GM12878 (cell line): ENCODE data around the gene TMEM86B. TPM values are rescaled to one million over a fixed set of nuclear protein-coding genes. Genes with fewer than 3 reads are reported as not detected.

Experiments used
- ATAC-seq: fragments of 200-7000 bp; cut with Tn5 transposase; 3 replicates; pipeline ENCODE4 v1.9.1; 2020; ENCODE audit warnings: mild to moderate bottlenecking, moderate library complexity
- BruUV-seq: library from RNA; stranded (reverse); fragments of 400-500 nt; replicated peaks from 2 replicates; lab custom pipeline; 2021; lab: Mats Ljungman, UMichigan
- CTCF ChIA-PET: fragments of 300-600 bp; sonication (Branson Sonifier 250); formaldehyde crosslinking; extraction: SDS; loops from one replicate; lab custom pipeline; 2021; ENCODE audit warnings: inconsistent platforms; lab: Yijun Ruan, JAX
- POLR2A ChIA-PET: fragments of 350-600 bp; formaldehyde crosslinking; extraction: SDS; loops from one replicate; lab custom pipeline; 2021; ENCODE audit warnings: inconsistent platforms; lab: Charles Lee
- RAD21 ChIA-PET: fragments of 300-600 bp; sonication (Branson Sonifier 250); formaldehyde crosslinking; loops from one replicate; lab custom pipeline; 2023; ENCODE audit warnings: antibody characterized with exemption; ENCODE audit not compliant: unreplicated experiment; lab: Charles Lee
- SMC1A ChIA-PET: fragments of 300-600 bp; sonication (Branson Sonifier 250); formaldehyde crosslinking; loops from one replicate; lab custom pipeline; 2023; ENCODE audit not compliant: unreplicated experiment, uncharacterized antibody; lab: Charles Lee
- DNase-seq: peaks from one replicate; pipeline ENCODE4 v3.0.0-alpha.2; 2011; ENCODE audit warnings: low read depth, low spot score
- FAIRE-seq: peaks from 3 replicates; lab custom pipeline; 2011; peaks lifted over from hg19 to GRCh38; lab: Jason Lieb, UNC
- H2AFZ ChIP-seq: 2 replicates; pipeline ENCODE4 v1.6.0; 2011; ENCODE audit warnings: low read depth, low read length, control low read depth; ENCODE audit not compliant: control insufficient read depth
- H3K27ac ChIP-seq: 2 replicates; pipeline ENCODE4 v1.5.1; 2011; ENCODE audit warnings: control low read depth; ENCODE audit not compliant: control insufficient read depth, insufficient read depth
- H3K27me3 ChIP-seq, 2 experiments: replicated peaks in 1 of 2; 2 replicates each; pipeline versions ENCODE4 v1.6.0 to v1.6.1; 2011; ENCODE audit warnings: low read length in 1 of 2; ENCODE audit not compliant: control insufficient read depth in 2 of 2, insufficient read depth in 2 of 2
- H3K36me3 ChIP-seq, 2 experiments: 2 replicates each; pipeline ENCODE4 v1.5.1; 2011; ENCODE audit warnings: low read length in 1 of 2; ENCODE audit not compliant: control insufficient read depth in 2 of 2, insufficient read depth in 2 of 2
- H3K4me1 ChIP-seq: 2 replicates; pipeline ENCODE4 v1.6.1; 2011; ENCODE audit warnings: mild to moderate bottlenecking, low read length, moderate library complexity, mixed read lengths; ENCODE audit not compliant: control insufficient read depth, insufficient read depth
- H3K4me2 ChIP-seq: 2 replicates; pipeline ENCODE4 v1.6.0; 2011; ENCODE audit warnings: control low read depth; ENCODE audit not compliant: control insufficient read depth, insufficient read depth
- H3K4me3 ChIP-seq: fragments of 200-600 bp; sonication (generic); 2 replicates; pipeline ENCODE4 v1.5.1; 2016
- H3K79me2 ChIP-seq: 2 replicates; pipeline ENCODE4 v1.6.0; 2011; ENCODE audit warnings: low read length; ENCODE audit not compliant: control insufficient read depth, insufficient read depth
- H3K9ac ChIP-seq: 2 replicates; pipeline ENCODE4 v1.8.0; 2011; ENCODE audit warnings: low read length, control low read depth, mixed read lengths; ENCODE audit not compliant: control insufficient read depth, insufficient read depth
- H3K9me3 ChIP-seq: replicated peaks from 3 replicates; pipeline ENCODE4 v1.5.1; 2011; ENCODE audit warnings: mild to moderate bottlenecking, low read length; ENCODE audit not compliant: control insufficient read depth, insufficient read depth
- H4K20me1 ChIP-seq: 2 replicates; pipeline ENCODE4 v1.6.0; 2011; ENCODE audit not compliant: control insufficient read depth, insufficient read depth
- BCL11A ChIP-seq: IDR thresholded peaks from 2 replicates; pipeline ENCODE4 v1.6.1; 2011; ENCODE audit warnings: low read depth, low read length
- POLR2A ChIP-seq: IDR thresholded peaks from 2 replicates; pipeline ENCODE4 v1.6.1; 2011; ENCODE audit warnings: low read depth, mild to moderate bottlenecking, low read length
- SIX5 ChIP-seq: IDR thresholded peaks from 2 replicates; pipeline ENCODE4 v1.6.1; 2011; ENCODE audit warnings: mild to moderate bottlenecking, low read depth, low read length, moderate library complexity; ENCODE audit not compliant: severe bottlenecking
- TARDBP ChIP-seq: IDR thresholded peaks from 2 replicates; pipeline ENCODE4 v1.6.1; 2016; ENCODE audit warnings: borderline replicate concordance
- ZNF274 ChIP-seq: IDR thresholded peaks from one replicate; pipeline ENCODE4 v1.8.0; 2011; ENCODE audit not compliant: insufficient read length, insufficient read depth
- WGBS: methylation state at CpG from one replicate; pipeline ENCODE4 v1.1.6; 2016; ENCODE audit warnings: low lambda C conversion rate; ENCODE audit not compliant: insufficient replicate concordance, insufficient coverage; ENCODE audit errors: missing lambda C conversion rate; 5-methylcytosine and 5-hydroxymethylcytosine counted together
- in situ Hi-C: fragments of 300-500 bp; cut with MboI; formaldehyde crosslinking; loops from 9 replicates; pipeline ENCODE4 v1.14.3; 2018; ENCODE audit warnings: mixed read lengths
- intact Hi-C: fragments of 100-400 bp; cut with micrococcal nuclease; formaldehyde crosslinking; loops from one replicate; pipeline ENCODE4 v1.14.2; 2022; ENCODE audit not compliant: unreplicated experiment
- polyA plus RNA-seq, 11 experiments: library from polyadenylated mRNA; depleted of rRNA in 4 of 11; unstranded in 6 of 11; stranded (reverse) in 5 of 11; fragments of >200 nt; fragmentation: Nextera tagmentation in 4 of 11; fragmentation: Illumina TruSeq in 1 of 11; extraction: Ambion mirVana in 4 of 11; extraction: Trizol in 1 of 11; gene quantifications; 1 replicate in 1 of 11; 2 replicates in 10 of 11; pipeline versions ENCODE4 v1.2.1 to v1.2.3, GENCODE V29; 2011 to 2016; ENCODE audit warnings: inconsistent platforms in 2 of 11, missing spikeins in 2 of 11, low read depth in 1 of 11
- total RNA-seq, 4 experiments: library from RNA; depleted of rRNA in 3 of 4; stranded (reverse); fragments of >200 nt in 3 of 4; fragmentation: Illumina TruSeq in 1 of 4; extraction: Trizol in 1 of 4; gene quantifications; 2 replicates each; pipeline versions ENCODE4 v1.2.1 to v1.2.3, GENCODE V29; 2013 to 2021
- TF ChIP-seq, protein P1 (sequence below): IDR thresholded peaks from 2 replicates; pipeline ENCODE4 v1.6.1; 2011; ENCODE audit warnings: borderline replicate concordance, low read depth, mild to moderate bottlenecking, moderate library complexity, low read length; ENCODE audit not compliant: insufficient read depth, poor library complexity, severe bottlenecking
- TF ChIP-seq, protein P2 (sequence below): fragments of 450-650 bp; IDR thresholded peaks from 2 replicates; pipeline ENCODE4 v1.6.1; 2017; ENCODE audit warnings: low read depth, mild to moderate bottlenecking, moderate library complexity

The TMEM86B gene
- total and polyA plus RNA-seq, 10 of the 15 experiments (the other 5 are each of a cell fraction or from before 2014, with no cell fraction given), result 0.26 to 10.6 (median 1.8) TPM

DNA sequence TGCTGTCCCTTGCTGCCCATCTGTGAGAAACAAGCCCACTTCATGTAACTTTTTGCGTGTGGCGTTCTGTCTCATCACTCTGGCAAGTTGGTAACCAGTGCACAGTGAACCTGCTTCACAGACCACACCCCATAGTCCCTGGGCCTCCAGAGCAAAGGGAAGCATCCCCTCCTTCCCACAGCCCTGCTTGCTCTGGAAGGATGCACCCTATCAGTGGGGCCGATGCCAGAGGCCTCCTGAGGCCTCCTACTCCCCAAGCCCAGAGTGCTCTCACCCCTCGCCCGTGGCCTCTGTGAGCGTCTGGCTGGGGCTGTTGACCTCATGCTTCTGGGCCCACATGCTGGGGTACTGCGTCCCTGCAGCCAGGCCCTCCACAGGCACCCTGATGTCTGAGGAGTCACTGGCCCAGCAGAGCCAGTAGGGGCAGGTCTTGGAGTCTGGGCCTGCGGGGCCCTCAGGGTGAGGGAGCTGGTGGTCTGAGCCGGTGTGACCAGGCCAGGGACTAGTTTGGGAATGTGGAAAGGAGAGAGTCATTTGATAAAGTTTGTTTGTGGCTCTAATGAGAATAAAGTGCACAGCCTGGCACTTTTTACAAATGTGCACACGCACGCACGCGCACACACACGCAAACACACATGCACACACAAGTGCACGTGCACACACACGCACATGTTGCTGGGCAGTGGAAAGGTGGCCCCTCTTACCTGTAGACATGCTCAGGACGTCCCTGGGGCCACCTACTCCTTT is 5.1 kb downstream of the TMEM86B start:
- TF ChIP-seq, protein P1, sequence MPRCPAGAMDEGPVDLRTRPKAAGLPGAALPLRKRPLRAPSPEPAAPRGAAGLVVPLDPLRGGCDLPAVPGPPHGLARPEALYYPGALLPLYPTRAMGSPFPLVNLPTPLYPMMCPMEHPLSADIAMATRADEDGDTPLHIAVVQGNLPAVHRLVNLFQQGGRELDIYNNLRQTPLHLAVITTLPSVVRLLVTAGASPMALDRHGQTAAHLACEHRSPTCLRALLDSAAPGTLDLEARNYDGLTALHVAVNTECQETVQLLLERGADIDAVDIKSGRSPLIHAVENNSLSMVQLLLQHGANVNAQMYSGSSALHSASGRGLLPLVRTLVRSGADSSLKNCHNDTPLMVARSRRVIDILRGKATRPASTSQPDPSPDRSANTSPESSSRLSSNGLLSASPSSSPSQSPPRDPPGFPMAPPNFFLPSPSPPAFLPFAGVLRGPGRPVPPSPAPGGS, result peak; percentile 80
- no peak for TF ChIP-seq BCL11A
- no peak for TF ChIP-seq SIX5
- TF ChIP-seq, protein P2, sequence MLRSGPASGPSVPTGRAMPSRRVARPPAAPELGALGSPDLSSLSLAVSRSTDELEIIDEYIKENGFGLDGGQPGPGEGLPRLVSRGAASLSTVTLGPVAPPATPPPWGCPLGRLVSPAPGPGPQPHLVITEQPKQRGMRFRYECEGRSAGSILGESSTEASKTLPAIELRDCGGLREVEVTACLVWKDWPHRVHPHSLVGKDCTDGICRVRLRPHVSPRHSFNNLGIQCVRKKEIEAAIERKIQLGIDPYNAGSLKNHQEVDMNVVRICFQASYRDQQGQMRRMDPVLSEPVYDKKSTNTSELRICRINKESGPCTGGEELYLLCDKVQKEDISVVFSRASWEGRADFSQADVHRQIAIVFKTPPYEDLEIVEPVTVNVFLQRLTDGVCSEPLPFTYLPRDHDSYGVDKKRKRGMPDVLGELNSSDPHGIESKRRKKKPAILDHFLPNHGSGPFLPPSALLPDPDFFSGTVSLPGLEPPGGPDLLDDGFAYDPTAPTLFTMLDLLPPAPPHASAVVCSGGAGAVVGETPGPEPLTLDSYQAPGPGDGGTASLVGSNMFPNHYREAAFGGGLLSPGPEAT, result no peak
- no peak for TF ChIP-seq ZNF274
- TF ChIP-seq POLR2A, result peak; percentile 7; the same call in 1 of the 2 replicates
- no peak for TF ChIP-seq TARDBP
- TF ChIP-seq, all 136 proteins: peak for 2
- no peaks in the 10 kb centered on the region for H3K27me3 ChIP-seq
- DNase-seq (no peak), FAIRE-seq (no peak), ATAC-seq (no peak; the same call in 2 of the 3 replicates)
- H4K20me1 ChIP-seq, result no peaks in the 10 kb centered on the region
- H3K9ac ChIP-seq, result no peak overlapping the region
- H3K4me1 ChIP-seq, result no peaks in the 10 kb centered on the region
- H2AFZ ChIP-seq, result no peak overlapping the region
- no peak overlapping the region for H3K27ac ChIP-seq
- 93% methylated on average over 16 of the region's 17 CpGs for WGBS
- peaks cover 0 to 9% of the 10 kb centered on the region in 2 experiments; a peak in 3 of 4 replicates for H3K36me3 ChIP-seq
- intact Hi-C loops (no loop called here), in situ Hi-C loops (no loop called here)
- BruUV-seq, result no TSS peak
- SMC1A ChIA-PET, result no interaction called here
- POLR2A ChIA-PET, result no interaction called here
- H3K79me2 ChIP-seq, result no peaks in the 10 kb centered on the region
- H3K4me3 ChIP-seq, result no peak overlapping the region
- H3K4me2 ChIP-seq, result no peak overlapping the region
- RAD21 ChIA-PET, result no interaction called here
- CTCF ChIA-PET, result no interaction called here
- H3K9me3 ChIP-seq, result no peaks in the 10 kb centered on the region
